Adrenal gland (tissue), 12 donors: Measurements from ENCODE around the gene PLIN1. TPM values are rescaled to one million over a fixed set of nuclear protein-coding genes. Genes with fewer than 3 reads are reported as not detected.

Experiments used
- DNase-seq, 7 donors: peaks; one replicate each; pipeline ENCODE4 v3.0.0-alpha.2; 2019 to 2020
- H3K27ac ChIP-seq, 5 donors: fragments of 200-600 bp; sonication (generic) in 4 of 5; 1 replicate in 3 of 5; 2 replicates in 2 of 5; pipeline versions ENCODE4 v1.5.1 to v1.8.0; 2016 to 2020; ENCODE audit warnings: mild to moderate bottlenecking in 1 of 5
- H3K27me3 ChIP-seq: fragments of 200-600 bp; 2 replicates; pipeline ENCODE4 v1.8.0; 2021
- H3K36me3 ChIP-seq, 2 donors: fragments of 200-600 bp; replicated peaks in 1 of 2; 1 replicate in 1 of 2; 2 replicates in 1 of 2; pipeline versions ENCODE4 v1.5.1 to v1.8.0; 2018 to 2022
- H3K4me1 ChIP-seq, 2 donors: fragments of 200-600 bp; replicated peaks in 1 of 2; 1 replicate in 1 of 2; 2 replicates in 1 of 2; pipeline versions ENCODE4 v1.5.1 to v1.8.0; 2018 to 2021
- H3K4me3 ChIP-seq, 4 donors: fragments of 200-600 bp; sonication (generic) in 3 of 4; one replicate each; pipeline ENCODE4 v1.5.1; 2016 to 2018
- H3K9me3 ChIP-seq, 3 donors: fragments of 200-600 bp; sonication (generic) in 1 of 3; replicated peaks in 1 of 3; 1 replicate in 2 of 3; 2 replicates in 1 of 3; pipeline versions ENCODE4 v1.5.1 to v1.8.0; 2016 to 2021
- POLR2A ChIP-seq, 2 donors: fragments of 450-650 bp; IDR thresholded peaks; one replicate each; pipeline ENCODE4 v1.6.1; 2017; ENCODE audit warnings: antibody characterized with exemption in 2 of 2, mild to moderate bottlenecking in 2 of 2, moderate library complexity in 1 of 2
- WGBS, 4 donors: extraction: QIAGEN DNeasy Blood & Tissue Kit in 2 of 4; methylation state at CpG; one replicate each; pipeline versions ENCODE4 v1.1.5 to v1.1.7; 2013 to 2017; 5-methylcytosine and 5-hydroxymethylcytosine counted together
- intact Hi-C, 2 donors: fragments of 100-400 bp; cut with DNase I; formaldehyde crosslinking; loops; one replicate each; pipeline versions ENCODE4 v1.14.1 to v1.15.0; 2022 to 2023
- polyA plus RNA-seq, 3 donors: library from polyadenylated mRNA; stranded (reverse); fragments of 200-250 nt in 2 of 3; fragments of 350-450 nt in 1 of 3; fragmentation: Illumina TruSeq in 1 of 3; extraction: RNeasy Lipid Tissue Mini Kit (QIAGEN cat#74804) in 1 of 3; gene quantifications; one replicate each; pipeline ENCODE4 v1.2.3, GENCODE V29; 2013 to 2014
- total RNA-seq, 9 donors: library from RNA; depleted of rRNA in 4 of 9; stranded (reverse); fragments of >200 nt in 4 of 9; fragments of 120-200 nt in 1 of 9; fragmentation: NEBNext Ultra II Directional in 1 of 9; extraction: Animal tissue kit (Norgen Biotek cat#: 25700) in 1 of 9; gene quantifications; one replicate each; pipeline versions ENCODE4 v1.1.0 to v1.2.4, GENCODE V29; 2013 to 2023
- TF ChIP-seq, protein P1 (sequence below), 6 experiments: fragments of 450-650 bp in 4 of 6; fragments of 200-600 bp in 2 of 6; sonication (generic) in 1 of 6; IDR thresholded peaks; 1 replicate in 5 of 6; 2 replicates in 1 of 6; pipeline versions ENCODE4 v1.5.1 to v1.8.0; 2016 to 2021; ENCODE audit warnings: antibody characterized with exemption in 6 of 6, mild to moderate bottlenecking in 2 of 6, moderate library complexity in 1 of 6
- donor health status: healthy with polysubstance abuse.
- donor health status: Bipolar disorder and iron deficiency.
- donor health status: DM: yes; HTN: yes; CAD: no.
- donor health status: DM: no; HTN: no; CAD: no.
- donor health status: DM: no; HTN: no; CAD: no.
- donor health status: DM: yes; HTN: yes; CAD: no.

Gene PLIN1
- total and polyA plus RNA-seq, 12 donors: 0.11 to 199 (median 6.3) TPM

DNA sequence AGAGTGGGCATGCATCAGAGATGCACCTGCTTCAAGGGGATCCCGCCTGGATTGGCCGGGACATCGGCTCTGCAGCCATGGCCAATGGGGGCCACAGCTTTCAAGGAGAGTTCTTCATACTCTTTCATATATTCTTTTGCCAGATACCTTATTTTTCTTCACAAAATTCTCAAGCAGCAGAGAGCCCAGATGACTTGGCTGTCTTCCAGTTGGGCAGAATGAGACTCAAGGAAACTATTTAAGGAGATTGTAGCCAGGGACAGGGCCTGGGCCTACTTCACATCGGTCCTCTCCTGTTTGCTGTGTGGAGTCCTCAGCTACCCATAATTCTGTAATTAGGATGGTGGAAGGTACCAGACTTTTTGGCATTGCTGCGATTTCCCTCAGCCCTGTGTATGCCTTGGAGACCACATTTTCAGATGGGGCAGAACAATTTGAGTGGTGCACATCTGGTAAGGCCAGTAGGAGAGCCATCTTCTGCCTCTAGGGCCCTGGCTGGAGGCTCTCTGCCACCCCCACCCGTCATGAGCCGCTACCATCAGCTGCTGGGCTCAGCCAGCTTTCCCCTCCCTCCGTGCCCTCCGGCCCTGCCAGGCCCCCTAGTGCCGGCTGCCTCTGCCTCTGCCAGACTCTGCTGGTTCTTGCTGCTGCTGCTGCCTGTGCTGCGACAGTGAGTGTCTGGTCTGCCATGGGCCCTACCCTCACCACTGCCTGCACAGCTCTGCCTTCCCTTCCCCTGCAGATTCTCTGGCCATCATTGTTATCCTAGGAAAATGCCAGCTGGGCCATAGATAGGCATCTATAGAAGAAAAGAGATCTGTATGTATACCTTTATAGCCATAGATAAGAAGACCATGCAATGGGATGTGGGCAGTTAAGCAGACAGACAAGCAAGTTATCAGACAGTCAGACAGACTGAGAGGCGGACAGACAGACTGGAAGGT is 6.7 kb downstream of the PLIN1 start:
- intact Hi-C loops: no loop called here
- peak in 2 of 7 donors; percentile 30 to 52 for DNase-seq
- TF ChIP-seq POLR2A (IDR thresholded peaks at IDR 0.05): no peak

DNA sequence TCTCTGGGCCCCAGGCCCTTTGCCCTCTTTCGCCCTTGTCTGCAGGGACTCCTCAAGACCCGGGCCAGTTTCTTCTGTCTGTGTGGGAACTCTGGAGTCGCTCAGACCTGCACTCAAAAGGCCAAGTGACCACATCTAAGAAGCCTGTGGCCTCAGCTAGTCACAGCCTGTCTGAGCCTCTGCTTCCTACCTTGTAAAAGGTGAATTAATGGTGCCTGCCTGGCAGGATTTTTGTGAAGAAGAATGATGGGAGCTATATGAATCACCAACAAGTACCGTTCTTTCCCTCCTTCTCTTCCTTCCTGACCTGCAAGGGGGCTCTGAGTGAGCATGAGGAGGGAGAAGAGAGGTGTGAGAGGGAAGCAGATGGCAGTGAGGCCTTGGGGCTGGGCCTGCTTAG is 7.5 kb downstream of the PLIN1 start:
- no peak overlapping the region for H3K4me3 ChIP-seq
- DNase-seq: no peak
- peaks cover 0 to 10% of the 10 kb centered on the region in 2 donors for H3K4me1 ChIP-seq
- WGBS, 4 donors: 51 to 89% (median 66%) methylated on average over 3 to 4 of the region's 4 CpGs
- H3K36me3 ChIP-seq: no peaks in the 10 kb centered on the region
- TF ChIP-seq, protein P1, sequence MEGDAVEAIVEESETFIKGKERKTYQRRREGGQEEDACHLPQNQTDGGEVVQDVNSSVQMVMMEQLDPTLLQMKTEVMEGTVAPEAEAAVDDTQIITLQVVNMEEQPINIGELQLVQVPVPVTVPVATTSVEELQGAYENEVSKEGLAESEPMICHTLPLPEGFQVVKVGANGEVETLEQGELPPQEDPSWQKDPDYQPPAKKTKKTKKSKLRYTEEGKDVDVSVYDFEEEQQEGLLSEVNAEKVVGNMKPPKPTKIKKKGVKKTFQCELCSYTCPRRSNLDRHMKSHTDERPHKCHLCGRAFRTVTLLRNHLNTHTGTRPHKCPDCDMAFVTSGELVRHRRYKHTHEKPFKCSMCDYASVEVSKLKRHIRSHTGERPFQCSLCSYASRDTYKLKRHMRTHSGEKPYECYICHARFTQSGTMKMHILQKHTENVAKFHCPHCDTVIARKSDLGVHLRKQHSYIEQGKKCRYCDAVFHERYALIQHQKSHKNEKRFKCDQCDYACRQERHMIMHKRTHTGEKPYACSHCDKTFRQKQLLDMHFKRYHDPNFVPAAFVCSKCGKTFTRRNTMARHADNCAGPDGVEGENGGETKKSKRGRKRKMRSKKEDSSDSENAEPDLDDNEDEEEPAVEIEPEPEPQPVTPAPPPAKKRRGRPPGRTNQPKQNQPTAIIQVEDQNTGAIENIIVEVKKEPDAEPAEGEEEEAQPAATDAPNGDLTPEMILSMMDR (IDR thresholded peaks at IDR 0.05): no peak
- no peak for TF ChIP-seq POLR2A (IDR thresholded peaks at IDR 0.05)
- H3K27ac ChIP-seq: no peak overlapping the region
- H3K27me3 ChIP-seq: no peaks in the 10 kb centered on the region
- intact Hi-C loops: no loop called here
- no peaks in the 10 kb centered on the region for H3K9me3 ChIP-seq

More for the DNA sequence above, 6.7 kb downstream of the PLIN1 start:
- Histone ChIP-seq H3K36me3 (no peaks in the 10 kb centered on the region), H3K9me3 (no peaks in the 10 kb centered on the region), H3K27me3 (no peaks in the 10 kb centered on the region), H3K27ac (peak overlapping the region in 2 of 5 donors; percentile 1 to 49), H3K4me3 (no peak overlapping the region), H3K4me1 (peaks cover 0 to 10% of the 10 kb centered on the region in 2 donors)
- WGBS, 4 donors: 85 to 93% (median 91%) methylated on average over 9 to 12 of the region's 12 CpGs

DNA sequence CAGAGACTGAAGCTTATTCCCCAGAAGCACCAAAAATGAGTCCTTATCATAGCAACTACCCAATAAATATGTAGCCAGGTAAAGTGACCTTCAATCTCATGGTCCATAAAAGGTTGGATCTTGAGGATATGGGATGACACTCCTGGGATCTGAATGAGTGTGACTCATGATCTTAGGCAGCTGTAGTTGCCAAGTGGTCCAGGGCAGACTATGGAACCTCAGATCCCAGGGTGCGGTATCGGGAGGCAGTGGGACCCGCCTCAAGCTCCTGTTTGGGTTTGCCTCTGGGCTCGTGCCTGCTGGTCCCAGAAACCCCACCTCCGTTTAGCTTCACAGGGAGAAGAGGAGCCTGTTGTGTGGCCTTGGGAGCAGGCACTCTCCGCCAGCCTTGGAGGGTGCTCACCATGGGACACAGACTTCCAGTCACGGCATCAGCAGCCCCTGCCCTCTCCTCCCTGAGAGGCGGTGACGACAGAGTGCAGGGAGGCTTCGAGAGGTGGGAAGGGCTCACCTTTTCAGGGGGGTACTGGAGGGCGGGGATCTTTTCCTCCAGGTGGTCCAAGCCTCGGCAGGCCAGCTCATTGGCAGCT is 8.1 kb downstream of the PLIN1 start:
- H3K27me3 ChIP-seq: no peaks in the 10 kb centered on the region
- no peak overlapping the region for H3K27ac ChIP-seq
- no peaks in the 10 kb centered on the region for H3K36me3 ChIP-seq
- no peaks in the 10 kb centered on the region for H3K9me3 ChIP-seq
- no peak overlapping the region for H3K4me3 ChIP-seq
- TF ChIP-seq POLR2A (IDR thresholded peaks at IDR 0.05): no peak
- TF ChIP-seq, protein P1 (IDR thresholded peaks at IDR 0.05): no peak
- intact Hi-C loops: no loop called here
- peak in 2 of 7 donors; percentile 16 to 45 for DNase-seq
- WGBS, 4 donors: 72 to 93% (median 84%) methylated on average over 2 to 12 of the region's 12 CpGs
- peaks cover 0 to 10% of the 10 kb centered on the region in 2 donors for H3K4me1 ChIP-seq

DNA sequence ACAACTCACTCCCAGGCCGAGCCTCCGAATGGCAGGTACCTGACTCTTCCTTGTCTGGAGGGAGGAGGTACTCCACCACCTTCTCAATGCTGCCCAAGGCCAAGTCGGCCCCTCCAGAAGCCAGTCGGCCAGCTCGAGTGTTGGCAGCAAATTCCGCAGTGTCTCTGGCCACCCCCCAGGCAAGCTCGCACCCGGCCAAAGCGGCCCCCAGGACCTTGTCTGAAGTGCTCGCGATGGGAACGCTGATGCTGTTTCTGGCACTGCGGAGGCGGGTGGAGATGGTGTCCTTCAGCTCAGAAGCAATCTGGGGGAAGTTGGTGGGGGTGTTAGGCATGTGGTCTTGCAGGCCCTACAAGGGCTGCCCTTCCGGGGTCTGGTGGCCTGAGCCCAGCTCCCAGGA is 9.2 kb downstream of the PLIN1 start:
- TF ChIP-seq, protein P1 (IDR thresholded peaks at IDR 0.05): no peak
- TF ChIP-seq POLR2A (IDR thresholded peaks at IDR 0.05): no peak
- Histone ChIP-seq H3K4me1 (peaks cover 5 to 14% of the 10 kb centered on the region in 2 donors), H3K36me3 (no peaks in the 10 kb centered on the region), H3K27me3 (no peaks in the 10 kb centered on the region), H3K9me3 (no peaks in the 10 kb centered on the region), H3K4me3 (no peak overlapping the region), H3K27ac (no peak overlapping the region)
- DNase-seq: peak in 2 of 7 donors; percentile 20 to 35
- WGBS, 4 donors: 90 to 97% (median 94%) methylated on average over 6 to 15 of the region's 15 CpGs
- intact Hi-C loops: no loop called here
